Testis (tissue), 3 donors: Measurements from ENCODE around the gene ACSL6. TPM values are rescaled to one million over a fixed set of nuclear protein-coding genes. Genes with fewer than 3 reads are reported as not detected.

ENCODE experiments used
- DNase-seq: peaks from one replicate; pipeline ENCODE4 v3.0.0-alpha.2; 2019
- H3K27ac ChIP-seq, 2 donors: fragments of 200-600 bp; sonication (generic); one replicate each; pipeline ENCODE4 v1.5.1; 2019
- H3K27me3 ChIP-seq: fragments of 200-600 bp; sonication (generic); one replicate; pipeline ENCODE4 v1.5.1; 2019
- H3K36me3 ChIP-seq: fragments of 200-600 bp; sonication (generic); one replicate; pipeline ENCODE4 v1.5.1; 2017; ENCODE audit warnings: low read depth; ENCODE audit errors: missing control alignments
- H3K4me1 ChIP-seq: fragments of 200-600 bp; sonication (generic); one replicate; pipeline ENCODE4 v1.5.1; 2019
- H3K4me3 ChIP-seq, 2 donors: fragments of 200-600 bp; sonication (generic); one replicate each; pipeline ENCODE4 v1.5.1; 2017 to 2019
- H3K9me3 ChIP-seq: fragments of 200-600 bp; sonication (generic); one replicate; pipeline ENCODE4 v1.5.1; 2017
- POLR2A ChIP-seq: fragments of 450-650 bp; IDR thresholded peaks from one replicate; pipeline ENCODE4 v1.6.1; 2017; ENCODE audit warnings: antibody characterized with exemption, mild to moderate bottlenecking, moderate library complexity
- WGBS, 2 donors: methylation state at CpG; one replicate each; pipeline ENCODE4 v1.1.5; 2018; 5-methylcytosine and 5-hydroxymethylcytosine counted together
- intact Hi-C: fragments of 100-400 bp; cut with DNase I; formaldehyde crosslinking; loops from one replicate; pipeline ENCODE4 v1.15.1; 2023; ENCODE audit warnings: low total_unique reads
- polyA plus RNA-seq: library from polyadenylated mRNA; stranded (reverse); fragments of 350-450 nt; fragmentation: Illumina TruSeq; extraction: RNeasy Lipid Tissue Mini Kit (QIAGEN cat#74804); gene quantifications from one replicate; pipeline ENCODE4 v1.2.3, GENCODE V29; 2014; ENCODE audit warnings: low read depth, low replicate concordance; ENCODE audit not compliant: insufficient read depth
- total RNA-seq, 2 donors: library from RNA; depleted of rRNA; stranded (reverse); fragments of >200 nt; gene quantifications; one replicate each; pipeline ENCODE4 v1.2.3, GENCODE V29; 2016
- TF ChIP-seq, protein P1 (sequence below), 3 experiments: fragments of 450-650 bp in 2 of 3; fragments of 200-600 bp in 1 of 3; sonication (generic) in 1 of 3; IDR thresholded peaks; one replicate each; pipeline ENCODE4 v1.5.1; 2016 to 2019; ENCODE audit warnings: antibody characterized with exemption in 3 of 3, mild to moderate bottlenecking in 2 of 3, moderate library complexity in 1 of 3

Gene ACSL6
- total and polyA plus RNA-seq, 3 donors from 2014 or later, result 38.5 to 98.7 (median 44.9) TPM

DNA sequence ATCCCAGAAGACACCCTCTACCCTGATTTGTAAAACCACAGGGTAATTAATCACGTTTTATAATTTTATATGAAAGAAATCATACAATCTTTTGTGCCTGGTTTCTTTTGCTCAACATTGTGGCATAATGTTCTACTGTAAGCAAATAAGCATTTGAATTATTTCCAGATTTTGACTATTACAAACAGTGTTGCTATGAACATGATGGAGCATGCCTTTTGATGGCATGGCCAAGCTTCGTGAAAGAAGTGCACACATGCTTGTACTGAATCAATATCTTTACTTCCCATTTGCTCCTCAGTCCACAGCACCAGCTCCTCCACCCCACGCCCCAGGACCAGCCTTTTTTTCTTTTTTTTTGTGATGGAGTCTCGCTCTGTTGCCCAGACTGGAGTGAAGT is 29.9 kb downstream of the ACSL6 start:
- Histone ChIP-seq H3K27ac (no peak overlapping the region), H3K9me3 (no peaks in the 10 kb centered on the region), H3K4me1 (peaks cover 9% of the 10 kb centered on the region), H3K36me3 (no peaks in the 10 kb centered on the region), H3K27me3 (no peaks in the 10 kb centered on the region), H3K4me3 (no peak overlapping the region)
- DNase-seq, result no peak
- intact Hi-C loops, result no loop called here
- no peak for TF ChIP-seq POLR2A
- TF ChIP-seq, protein P1, sequence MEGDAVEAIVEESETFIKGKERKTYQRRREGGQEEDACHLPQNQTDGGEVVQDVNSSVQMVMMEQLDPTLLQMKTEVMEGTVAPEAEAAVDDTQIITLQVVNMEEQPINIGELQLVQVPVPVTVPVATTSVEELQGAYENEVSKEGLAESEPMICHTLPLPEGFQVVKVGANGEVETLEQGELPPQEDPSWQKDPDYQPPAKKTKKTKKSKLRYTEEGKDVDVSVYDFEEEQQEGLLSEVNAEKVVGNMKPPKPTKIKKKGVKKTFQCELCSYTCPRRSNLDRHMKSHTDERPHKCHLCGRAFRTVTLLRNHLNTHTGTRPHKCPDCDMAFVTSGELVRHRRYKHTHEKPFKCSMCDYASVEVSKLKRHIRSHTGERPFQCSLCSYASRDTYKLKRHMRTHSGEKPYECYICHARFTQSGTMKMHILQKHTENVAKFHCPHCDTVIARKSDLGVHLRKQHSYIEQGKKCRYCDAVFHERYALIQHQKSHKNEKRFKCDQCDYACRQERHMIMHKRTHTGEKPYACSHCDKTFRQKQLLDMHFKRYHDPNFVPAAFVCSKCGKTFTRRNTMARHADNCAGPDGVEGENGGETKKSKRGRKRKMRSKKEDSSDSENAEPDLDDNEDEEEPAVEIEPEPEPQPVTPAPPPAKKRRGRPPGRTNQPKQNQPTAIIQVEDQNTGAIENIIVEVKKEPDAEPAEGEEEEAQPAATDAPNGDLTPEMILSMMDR (IDR thresholded peaks at IDR 0.05), result no peak
- 83 to 85% methylated on average over 4 of the region's 4 CpGs for WGBS, 2 donors

DNA sequence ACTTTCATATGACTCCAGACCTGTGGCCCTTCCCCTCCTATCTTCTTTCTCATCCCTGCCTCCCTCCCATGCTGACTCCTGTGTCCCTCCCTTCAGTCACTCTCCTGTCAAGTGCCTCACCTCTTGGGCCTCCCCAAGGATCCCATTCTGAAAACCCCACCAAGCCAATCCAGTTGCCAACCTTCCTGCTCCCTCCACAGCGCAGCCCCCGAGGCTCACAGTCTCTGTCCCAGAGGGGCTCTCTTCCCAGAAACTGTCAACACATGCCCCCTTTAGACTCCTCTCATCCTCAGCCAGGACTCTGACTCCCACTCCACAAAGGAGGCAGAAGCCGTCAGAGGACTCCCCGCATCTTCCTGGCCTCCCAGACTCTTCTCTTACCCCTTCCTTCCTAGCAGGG is 30.8 kb downstream of the ACSL6 start:
- no peak for DNase-seq
- H3K4me3 ChIP-seq, result no peak overlapping the region
- no peaks in the 10 kb centered on the region for H3K27me3 ChIP-seq
- WGBS, 2 donors, result 91 to 95% methylated on average over 4 of the region's 4 CpGs
- H3K27ac ChIP-seq, result no peak overlapping the region
- H3K4me1 ChIP-seq, result peaks cover 9% of the 10 kb centered on the region
- no peak for TF ChIP-seq POLR2A
- TF ChIP-seq, protein P1 (IDR thresholded peaks at IDR 0.05), result no peak
- no peaks in the 10 kb centered on the region for H3K36me3 ChIP-seq
- H3K9me3 ChIP-seq, result no peaks in the 10 kb centered on the region
- intact Hi-C loops, result no loop called here

DNA sequence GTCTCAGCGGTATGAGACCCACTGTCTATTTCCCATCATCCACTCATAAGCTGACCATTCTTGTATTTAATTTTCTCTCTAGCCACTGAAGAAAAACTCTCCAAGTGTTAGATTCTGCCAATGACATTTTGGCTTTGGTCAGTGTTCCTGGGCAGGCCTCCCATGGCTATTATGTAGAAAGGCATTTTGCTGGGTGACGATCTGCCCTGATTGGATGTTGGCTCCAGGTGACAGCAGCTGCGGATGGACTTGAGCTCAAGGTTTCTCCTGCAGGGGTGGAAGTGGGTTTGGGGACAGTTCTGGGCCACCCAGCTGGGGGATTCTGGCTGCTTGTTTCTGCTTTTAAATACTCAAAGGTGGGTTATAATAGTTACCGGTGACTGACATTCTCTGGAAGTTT is 31.6 kb downstream of the ACSL6 start:
- Histone ChIP-seq H3K9me3 (no peaks in the 10 kb centered on the region), H3K4me1 (peaks cover 9% of the 10 kb centered on the region), H3K27ac (no peak overlapping the region), H3K27me3 (no peaks in the 10 kb centered on the region), H3K4me3 (no peak overlapping the region), H3K36me3 (no peaks in the 10 kb centered on the region)
- DNase-seq, result no peak
- 79 to 83% methylated on average over 4 of the region's 4 CpGs for WGBS, 2 donors
- no peak for TF ChIP-seq POLR2A
- TF ChIP-seq, protein P1 (IDR thresholded peaks at IDR 0.05), result no peak
- intact Hi-C loops, result no loop called here

DNA sequence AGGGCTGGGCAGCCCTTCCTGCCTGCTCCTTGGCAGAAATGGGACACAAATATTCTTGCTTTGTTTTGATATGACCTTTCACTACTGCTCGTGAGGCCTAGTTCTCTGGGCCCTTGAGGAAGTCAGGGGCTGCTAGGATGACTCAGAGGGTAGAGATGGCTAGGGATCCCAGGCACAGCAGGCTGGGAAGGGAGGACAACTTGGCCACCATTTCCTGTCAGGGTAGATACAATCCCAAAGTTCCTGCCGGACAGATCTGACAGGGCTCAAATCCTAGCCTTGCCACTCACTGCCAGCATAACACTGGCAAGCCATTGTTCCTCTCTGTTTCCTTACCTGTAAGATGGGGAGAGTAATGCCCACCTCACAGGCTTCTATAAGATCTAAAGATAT is 34.2 kb downstream of the ACSL6 start:
- Histone ChIP-seq H3K27ac (no peak overlapping the region), H3K4me1 (no peaks in the 10 kb centered on the region), H3K9me3 (no peaks in the 10 kb centered on the region), H3K4me3 (no peak overlapping the region), H3K27me3 (no peaks in the 10 kb centered on the region), H3K36me3 (no peaks in the 10 kb centered on the region)
- DNase-seq, result no peak
- no peak for TF ChIP-seq POLR2A
- TF ChIP-seq, protein P1 (IDR thresholded peaks at IDR 0.05), result no peak
- intact Hi-C loops, result no loop called here
- WGBS, 2 donors, result 85% methylated on average over 2 of the region's 2 CpGs; no CpG with 5 or more reads in 1 of the 2 donors

DNA sequence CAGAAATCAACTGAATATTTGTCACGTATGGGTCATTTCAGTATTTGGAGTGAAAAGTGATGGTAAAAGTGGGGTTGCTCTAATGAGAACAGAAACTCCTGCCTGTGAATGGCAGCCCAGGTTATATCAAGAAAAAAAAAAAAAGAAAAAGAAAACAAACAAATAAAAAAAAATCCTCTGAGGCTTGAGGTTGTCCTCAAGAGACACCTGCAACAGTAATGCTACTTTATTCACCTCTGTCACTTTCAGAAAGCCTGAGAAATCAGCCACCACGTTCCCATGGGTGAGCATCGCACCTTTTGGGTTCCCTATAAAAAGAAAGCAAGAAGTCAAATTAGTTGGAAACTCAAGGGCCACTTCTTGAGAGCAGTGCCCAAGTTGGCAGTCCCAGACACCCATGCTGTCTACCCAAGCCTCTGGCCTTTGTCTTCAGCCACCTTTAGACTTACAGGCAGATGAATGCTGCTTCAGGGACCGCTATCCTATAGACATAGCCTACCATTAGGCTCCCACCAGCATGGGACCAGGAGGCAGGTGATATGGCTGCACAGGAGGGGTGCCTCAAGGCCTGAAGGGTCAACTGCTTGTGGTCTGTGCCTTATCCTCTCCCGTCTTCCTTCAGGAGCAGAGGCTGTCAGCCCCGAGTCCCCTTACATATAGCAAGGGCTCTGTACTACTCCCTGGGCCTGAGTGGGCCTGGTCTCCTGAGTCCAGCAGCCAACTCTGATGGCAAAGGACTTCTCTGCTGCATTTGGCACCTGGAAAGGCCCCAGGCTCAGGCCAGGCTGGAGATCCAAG is 34.8 kb downstream of the ACSL6 start:
- intact Hi-C loops, result no loop called here

More for the DNA sequence above, 34.8 kb downstream of the ACSL6 start:
- DNase-seq, result no peak
- no peak overlapping the region for H3K27ac ChIP-seq
- WGBS, 2 donors, result 87 to 90% methylated on average over 5 to 6 of the region's 6 CpGs
- no peak for TF ChIP-seq POLR2A
- TF ChIP-seq, protein P1 (IDR thresholded peaks at IDR 0.05), result no peak
- H3K9me3 ChIP-seq, result no peaks in the 10 kb centered on the region
- H3K4me3 ChIP-seq, result no peak overlapping the region
- no peaks in the 10 kb centered on the region for H3K4me1 ChIP-seq
- no peaks in the 10 kb centered on the region for H3K27me3 ChIP-seq
- no peaks in the 10 kb centered on the region for H3K36me3 ChIP-seq
